Measurements from ENCODE around the gene RAPGEF2.
"Not testable (repeated sequence)": the region's sequence is repeated elsewhere in the genome, so short reads cannot be mapped to it uniquely, and the experiment has no call there.

The RAPGEF2 gene, protein sequence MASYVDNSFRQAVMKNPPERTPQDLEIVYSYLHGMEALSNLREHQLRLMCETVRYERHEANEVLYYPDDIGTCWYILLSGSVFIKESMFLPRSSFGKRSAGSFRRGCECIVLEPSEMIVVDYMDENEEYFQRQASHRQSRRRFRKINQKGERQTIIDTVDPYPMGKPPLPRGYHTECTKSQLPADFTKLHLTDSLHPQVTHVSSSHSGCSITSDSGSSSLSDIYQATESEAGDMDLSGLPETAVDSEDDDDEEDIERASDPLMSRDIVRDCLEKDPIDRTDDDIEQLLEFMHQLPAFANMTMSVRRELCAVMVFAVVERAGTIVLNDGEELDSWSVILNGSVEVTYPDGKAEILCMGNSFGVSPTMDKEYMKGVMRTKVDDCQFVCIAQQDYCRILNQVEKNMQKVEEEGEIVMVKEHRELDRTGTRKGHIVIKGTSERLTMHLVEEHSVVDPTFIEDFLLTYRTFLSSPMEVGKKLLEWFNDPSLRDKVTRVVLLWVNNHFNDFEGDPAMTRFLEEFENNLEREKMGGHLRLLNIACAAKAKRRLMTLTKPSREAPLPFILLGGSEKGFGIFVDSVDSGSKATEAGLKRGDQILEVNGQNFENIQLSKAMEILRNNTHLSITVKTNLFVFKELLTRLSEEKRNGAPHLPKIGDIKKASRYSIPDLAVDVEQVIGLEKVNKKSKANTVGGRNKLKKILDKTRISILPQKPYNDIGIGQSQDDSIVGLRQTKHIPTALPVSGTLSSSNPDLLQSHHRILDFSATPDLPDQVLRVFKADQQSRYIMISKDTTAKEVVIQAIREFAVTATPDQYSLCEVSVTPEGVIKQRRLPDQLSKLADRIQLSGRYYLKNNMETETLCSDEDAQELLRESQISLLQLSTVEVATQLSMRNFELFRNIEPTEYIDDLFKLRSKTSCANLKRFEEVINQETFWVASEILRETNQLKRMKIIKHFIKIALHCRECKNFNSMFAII (N-terminal part only)

DNA sequence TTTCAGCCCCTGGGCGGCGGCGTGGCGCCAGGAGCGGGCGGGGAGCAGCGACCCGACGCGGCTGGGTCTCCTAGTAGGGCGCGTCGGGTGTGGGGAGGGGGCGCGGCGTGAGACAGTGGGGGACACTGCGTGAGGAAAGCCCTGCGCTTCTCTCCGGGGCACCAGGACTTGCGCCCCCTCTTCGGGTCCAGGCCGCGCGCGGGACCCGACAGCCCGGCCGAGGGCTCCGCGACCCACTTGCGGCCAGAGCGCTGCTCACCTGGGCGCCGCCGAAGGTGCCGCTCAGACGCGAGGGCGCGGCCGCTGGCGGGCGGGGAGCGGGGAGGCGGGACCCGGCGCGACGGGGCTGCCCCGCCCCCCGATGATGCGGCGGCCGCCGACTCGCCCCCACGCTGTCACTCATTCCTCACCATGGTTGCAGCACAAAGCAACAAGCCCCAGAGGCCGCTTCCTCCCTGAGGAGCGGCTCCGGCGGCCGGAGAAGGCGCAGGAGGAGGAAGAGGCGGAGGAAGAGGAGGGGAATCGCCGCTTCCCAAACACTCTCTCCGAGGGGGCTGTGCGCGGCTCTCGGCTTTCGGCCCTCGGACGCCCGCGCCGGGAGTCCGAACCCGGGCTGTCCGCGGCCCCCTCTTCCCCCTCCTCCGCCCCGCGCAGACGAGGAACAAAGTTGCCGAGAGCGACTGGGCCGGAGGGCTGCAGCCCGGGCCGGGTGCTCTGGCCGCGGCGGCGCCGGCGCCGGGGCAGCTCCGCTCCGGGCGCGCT lies at the start of gene RAPGEF2:
TSS of gene RAPGEF2 (plus strand) at position 458 of the 762 bp plus-strand sequence. CDS start 1,084 bp downstream, outside the sequence.
- peak; percentile 77 for DNase-seq (ENCODE audit: low read depth)

DNA sequence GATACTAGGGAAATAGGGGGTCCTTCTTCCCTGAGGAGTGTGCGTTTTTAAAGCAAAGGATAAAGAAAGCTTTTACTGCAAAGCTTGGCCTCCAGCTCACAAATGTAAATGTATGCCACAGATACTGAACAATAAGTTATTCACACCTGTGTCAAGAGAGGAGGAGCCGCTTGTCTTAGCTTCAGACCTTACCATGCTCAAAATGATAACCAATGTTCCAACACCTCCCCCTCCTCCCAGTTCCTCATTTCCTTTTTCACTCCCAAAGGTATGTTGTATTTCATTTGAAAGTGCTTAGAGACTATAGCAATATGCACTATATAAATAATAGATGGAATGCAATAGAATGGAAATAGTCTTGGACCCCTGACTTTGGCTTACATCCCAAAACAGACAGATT lies 47.0 kb upstream of the RAPGEF2 start:
- no peak for DNase-seq (ENCODE audit: low read depth)

DNA sequence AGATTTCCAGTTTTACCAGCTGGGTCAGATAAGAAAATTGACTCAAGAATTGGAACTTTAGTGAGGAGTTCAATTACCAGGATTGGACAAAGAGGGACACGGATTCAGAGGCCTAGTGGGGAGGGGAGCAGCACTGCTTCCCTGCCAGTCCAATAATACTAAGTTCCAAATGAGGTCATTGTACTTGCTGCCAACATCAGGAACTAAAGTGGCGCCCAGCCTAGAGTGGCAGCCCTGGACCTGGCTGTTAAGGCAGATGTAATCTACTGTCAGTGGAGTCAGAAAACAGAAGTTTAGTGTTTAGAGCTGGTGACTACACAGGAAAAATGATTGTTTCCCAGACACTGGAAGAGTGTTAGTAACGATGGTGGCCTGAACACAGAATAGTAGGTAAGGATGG lies 42.7 kb upstream of the RAPGEF2 start:
- no peak for DNase-seq (ENCODE audit: low read depth)

DNA sequence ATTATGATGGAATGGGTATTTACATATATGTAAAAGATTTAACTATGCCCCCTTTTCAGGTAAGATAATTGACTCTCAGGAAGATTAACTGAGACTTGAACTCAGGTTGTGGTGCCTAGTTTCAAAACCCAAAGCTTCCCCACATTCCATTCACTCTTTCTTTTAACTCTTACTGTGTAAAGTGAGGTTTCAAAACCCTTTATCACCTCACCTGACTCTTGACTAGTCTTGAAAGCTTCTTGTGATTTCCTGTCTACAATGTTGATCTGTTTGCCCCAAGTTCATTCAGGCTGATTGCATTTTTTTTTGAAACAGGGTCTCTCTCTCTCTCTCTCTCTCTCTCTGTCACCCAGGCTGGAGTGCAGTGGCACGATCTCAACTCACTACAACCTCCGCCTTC lies 40.5 kb upstream of the RAPGEF2 start:
- no peak for DNase-seq (ENCODE audit: low read depth)

DNA sequence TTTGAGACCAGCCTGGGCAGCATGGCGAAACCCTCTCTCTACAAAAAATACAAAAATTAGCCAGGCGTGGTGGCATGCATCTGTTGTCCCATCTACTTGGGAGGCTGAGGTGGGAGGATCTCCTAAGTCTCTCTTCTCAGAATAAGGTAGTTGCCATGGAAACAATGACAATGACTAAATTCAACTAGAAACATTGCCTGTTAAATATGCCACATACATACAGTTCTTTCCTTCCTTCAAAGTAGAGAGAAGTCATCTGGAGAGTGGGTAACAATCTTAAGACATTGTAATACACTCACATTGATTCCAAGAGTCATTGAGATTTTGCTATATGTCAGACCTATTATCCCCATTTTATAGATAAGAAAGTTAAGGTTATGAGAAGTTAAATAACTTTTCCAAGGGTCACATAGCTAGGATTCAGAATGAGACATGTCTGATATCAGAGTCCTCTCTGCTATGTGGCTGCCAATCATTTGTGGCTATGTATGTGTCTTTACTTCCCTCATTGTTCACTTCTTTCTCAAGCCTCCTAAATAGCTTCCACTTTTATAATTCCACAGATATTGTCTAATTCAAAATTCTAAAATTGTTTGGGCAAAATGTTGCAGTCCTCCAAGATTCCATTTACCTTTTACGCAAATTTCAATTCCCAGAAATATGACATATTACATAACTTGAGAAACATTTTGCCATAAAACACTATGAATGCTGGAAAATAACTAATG lies 37.2 kb upstream of the RAPGEF2 start:
- no peak for DNase-seq (ENCODE audit: low read depth)

DNA sequence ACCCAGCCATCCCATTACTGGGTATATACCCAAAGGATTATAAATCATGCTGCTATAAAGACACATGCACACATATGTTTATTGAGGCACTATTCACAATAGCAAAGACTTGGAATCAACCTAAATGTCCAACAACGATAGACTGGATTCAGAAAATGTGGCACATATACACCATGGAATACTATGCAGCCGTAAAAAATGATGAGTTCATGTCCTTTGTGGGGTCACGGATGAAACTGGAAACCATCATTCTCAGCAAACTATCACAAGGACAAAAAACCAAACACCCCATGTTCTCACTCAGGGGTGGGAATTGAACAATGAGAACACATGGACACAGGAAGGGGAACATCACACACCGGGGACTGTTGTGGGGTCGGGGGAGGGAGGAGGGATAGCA lies 34.7 kb upstream of the RAPGEF2 start:
- DNase-seq (ENCODE audit: low read depth): not testable (repeated sequence)

DNA sequence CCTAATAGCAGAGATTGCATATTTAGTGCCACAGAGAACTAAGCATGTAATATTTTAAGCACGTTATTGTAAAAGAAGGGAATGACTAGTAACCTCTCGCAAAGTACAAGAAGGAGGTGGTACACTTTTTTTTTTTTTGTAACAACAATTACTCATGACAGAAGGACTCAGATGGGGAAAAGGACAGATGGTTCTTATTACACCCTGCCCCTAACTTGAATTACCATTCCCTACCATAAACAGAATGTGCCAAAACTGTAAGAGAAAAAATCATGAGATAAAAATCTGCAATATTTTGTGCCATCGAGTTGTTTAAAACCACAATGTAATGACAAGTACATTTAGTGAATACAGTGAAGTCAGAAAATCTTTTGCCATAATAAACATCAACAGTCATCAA lies 33.0 kb upstream of the RAPGEF2 start:
- no peak for DNase-seq (ENCODE audit: low read depth)

DNA sequence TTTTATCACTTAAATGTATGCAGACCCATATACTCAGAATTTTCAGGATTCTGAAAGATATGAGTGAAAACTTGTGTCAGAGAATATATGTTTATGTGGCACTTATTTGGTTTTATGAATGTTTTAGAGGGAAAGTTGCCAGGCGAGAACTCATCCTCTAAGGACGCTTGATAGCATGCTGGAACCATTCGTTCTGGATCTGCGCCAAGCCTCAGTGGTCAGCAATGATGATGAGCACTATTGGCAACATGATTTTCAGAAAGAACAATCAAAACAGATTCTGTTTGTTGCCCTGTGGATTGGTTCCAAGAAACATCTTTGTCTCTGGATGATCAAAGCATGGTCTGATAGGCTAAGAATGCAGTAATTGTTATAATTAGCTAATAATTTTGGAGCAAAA lies 32.1 kb upstream of the RAPGEF2 start:
- no peak for DNase-seq (ENCODE audit: low read depth)

DNA sequence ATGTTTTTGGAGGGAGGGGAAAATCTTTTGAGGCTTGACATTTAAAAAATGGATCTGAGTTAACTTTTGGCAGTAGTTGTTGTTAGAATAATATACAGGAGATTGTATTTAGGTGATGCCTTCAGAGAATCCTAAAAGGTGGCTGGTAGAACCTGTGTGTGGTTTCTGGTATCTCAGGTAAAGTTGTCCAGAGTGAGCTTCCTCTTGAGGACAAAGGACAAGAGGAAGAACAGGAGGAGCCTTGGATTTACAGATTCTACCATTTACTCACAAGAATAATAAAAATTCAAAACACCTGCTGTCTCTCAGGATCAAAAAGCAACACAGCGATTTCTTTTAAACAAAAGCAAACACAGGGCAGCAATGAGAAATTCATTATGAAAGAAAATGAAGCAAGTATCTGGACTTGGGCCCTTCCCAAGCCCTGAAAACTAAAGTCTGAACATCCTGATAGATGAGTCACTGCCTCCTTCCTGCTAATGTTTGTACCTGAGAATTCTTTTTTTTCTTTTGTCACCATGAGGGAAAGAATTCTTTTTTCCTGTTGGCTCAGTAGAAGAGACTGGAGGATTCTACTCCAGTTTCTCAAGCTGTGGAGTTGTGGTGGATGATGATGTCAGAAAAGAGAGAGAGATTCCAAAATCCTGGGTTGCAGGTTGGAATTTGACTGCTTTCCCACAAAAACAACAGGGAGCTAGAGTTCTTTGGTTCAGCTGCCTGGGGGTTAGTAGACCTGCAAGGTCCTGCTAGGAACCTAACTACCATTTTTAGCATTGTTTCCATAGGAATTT lies 31.5 kb upstream of the RAPGEF2 start:
- no peak for DNase-seq (ENCODE audit: low read depth)

DNA sequence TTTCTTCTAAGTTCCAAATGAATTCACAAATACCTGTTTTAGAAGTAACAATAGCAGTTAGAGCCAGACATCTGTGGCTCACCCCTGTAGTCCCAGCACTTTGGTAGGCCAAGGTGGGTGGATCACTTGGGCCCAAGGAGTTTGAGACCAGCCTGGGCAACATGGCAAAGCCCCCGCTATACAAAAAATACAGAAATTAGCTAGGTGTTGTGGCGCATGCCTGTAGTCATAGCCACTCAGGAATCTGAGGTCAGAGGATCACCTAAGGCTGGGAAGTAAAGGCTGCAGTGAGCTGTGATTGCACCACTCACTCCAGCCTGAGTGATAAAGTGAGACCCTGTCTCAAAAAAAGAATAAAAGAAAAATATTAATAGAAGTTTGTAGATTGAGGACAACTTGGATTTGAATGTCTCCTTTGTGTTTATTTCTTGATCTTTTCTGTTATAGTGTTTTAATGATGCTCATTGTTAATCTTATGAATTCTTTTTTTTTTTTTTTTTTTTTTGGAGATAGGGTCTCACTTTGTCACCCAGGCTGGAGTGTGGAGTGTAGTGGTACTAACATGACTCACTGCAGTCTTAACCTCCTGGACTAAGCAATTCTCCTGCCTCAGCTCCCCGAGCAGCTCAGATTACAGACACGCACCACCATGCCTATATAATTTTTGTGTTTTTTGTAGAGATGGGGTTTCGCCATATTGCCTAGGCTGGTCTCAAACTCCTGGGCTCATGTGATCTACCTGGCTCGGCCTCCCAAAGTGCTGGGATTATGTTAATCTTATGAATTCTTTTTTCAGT lies 30.7 kb upstream of the RAPGEF2 start:
- no peak for DNase-seq (ENCODE audit: low read depth)

DNA sequence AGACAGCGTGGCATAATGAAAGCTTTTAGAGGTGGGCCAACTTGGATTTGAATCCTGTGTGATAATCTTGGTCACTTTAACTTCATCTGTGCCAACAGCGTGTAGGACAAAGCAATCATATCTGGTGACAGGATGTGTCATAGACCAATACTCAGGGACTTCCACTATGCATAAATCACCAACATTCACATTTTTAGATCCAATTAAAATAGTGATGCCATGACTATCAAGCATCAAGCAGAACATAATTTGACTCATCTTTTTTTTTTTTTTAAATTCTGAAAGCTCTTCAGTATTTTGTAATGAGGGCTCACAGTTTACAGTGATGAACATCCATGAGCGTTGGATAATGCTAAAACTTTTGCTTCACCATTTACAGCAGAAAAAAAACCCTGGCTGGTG lies 27.3 kb upstream of the RAPGEF2 start:
- no peak for DNase-seq (ENCODE audit: low read depth)

DNA sequence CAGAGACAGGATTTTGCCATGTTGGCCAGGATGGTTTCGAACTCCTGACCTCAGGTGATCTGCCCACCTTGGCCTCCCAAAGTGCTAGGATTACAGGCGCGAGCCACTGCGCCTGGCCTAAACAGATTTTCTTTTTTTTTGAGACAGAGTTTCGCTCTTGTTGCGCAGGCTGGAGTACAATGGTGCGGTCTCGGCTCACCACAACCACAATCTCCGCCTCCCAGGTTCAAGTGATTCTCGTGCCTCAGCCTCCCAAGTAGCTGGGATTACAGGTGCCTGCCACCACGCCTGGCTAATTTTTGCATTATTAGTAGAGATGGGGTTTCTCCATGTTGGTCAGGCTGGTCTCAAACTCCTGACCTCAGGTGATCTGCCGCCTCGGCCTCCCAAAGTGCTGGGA lies 25.9 kb upstream of the RAPGEF2 start:
- not testable (repeated sequence) for DNase-seq (ENCODE audit: low read depth)

DNA sequence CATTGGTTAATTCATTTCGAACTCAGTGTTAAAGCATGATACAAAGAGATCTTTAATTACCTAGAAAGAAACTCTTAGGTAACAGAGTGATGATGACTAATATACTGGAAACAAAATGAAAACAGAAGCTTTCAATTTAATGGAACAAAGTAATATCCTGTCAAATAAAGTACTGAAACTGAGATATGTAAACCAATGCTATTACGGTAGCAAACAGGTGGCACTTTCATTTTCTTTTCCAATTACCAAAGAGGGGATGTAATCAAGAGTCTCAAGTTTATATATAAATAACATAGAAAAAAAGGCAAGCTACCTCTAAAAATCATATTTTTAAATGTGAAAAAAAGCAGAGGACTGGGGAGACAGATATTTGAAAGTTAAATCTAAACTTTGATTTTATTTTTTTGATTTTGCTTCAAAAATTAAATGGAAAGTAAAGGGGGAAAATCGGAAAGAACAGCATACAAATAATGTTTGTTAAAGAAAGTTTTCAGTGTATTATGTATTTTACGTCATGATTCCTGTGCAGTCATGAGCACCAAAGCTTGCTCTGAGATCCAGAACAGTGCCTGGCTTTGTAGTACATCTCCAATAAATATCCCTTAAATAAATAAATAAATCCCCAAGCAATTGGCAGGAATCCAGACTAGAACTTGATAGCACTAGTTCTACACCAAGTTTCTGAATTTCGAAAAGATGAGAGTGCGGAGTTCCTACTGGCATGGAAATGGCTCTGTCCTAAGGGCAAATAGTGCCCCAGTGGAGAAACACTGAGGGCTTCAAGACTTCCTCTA lies 25.0 kb upstream of the RAPGEF2 start:
- DNase-seq (ENCODE audit: low read depth): no peak

DNA sequence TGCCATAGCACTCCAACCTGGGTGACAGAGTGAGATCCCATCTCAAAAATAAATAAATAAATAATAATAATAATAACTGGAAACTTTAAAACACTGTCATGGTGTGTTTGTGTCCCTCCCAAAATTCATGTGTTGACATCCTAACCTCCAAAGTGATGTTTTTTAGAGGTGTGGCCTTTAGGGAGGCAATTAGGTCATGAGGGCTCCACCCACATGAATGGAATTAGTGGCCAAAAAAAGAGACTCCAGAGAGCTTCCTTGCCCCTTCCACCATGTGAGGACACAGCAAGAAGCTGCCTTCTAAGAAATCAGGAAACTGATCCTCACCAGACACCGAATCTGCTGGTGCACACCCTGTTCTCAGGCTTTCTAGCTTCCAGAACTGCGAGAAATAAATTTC lies 23.8 kb upstream of the RAPGEF2 start:
- DNase-seq (ENCODE audit: low read depth): no peak

DNA sequence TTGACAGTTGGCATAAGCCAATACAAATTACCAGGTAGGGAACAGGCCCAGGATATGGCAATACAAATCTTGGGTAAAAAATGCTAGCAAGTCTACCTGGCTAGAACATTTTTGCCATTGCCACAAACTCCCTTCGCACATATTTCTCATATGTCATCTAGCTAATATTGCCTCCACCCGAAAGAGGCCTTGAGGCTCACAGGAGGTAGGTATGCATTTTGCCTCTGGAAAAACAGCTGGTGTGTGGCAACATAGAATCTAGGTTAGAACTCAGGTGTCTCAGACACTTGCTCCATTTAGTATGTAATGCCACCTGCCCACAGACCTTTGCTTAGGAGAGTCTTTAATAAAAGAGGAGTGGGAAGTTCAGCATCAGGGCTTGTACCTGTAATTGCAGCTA lies 16.3 kb upstream of the RAPGEF2 start:
- no peak for DNase-seq (ENCODE audit: low read depth)

DNA sequence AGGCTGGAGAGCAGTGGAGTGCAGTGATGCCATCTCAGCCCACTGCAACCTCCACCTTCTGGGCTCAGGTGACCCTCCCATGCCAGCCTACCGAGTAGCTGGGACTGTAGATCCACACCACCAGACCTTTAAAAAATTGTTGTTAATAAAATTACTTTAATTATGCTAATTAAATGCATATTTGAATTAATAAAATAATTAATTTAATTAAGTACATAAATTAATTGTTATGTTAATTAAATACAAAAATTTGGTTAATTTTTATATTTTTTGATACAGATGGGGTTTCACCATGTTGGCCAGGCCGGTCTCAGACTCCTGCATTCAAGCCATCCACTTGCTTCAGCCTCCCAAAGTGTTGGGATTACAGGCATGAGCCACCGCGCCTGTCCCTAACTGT lies 12.6 kb upstream of the RAPGEF2 start:
- no peak for DNase-seq (ENCODE audit: low read depth)

DNA sequence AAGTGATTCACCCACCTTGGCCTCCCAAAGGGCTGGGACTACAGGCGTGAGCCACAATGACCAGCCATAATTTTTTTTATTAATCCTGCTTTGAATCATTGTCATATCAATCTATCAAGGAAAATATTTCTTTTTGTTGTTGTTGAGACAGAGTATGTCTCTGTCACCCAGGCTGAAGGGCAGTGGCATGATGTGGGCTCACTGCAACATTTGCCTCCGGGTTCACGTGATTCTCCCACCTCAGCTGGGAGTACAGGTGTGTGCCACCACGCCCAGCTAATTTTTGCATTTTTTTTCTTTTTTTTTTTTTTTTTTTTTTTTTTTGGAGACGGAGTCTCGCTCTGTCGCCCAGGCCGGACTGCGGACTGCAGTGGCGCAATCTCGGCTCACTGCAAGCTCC lies 8.7 kb upstream of the RAPGEF2 start:
- DNase-seq (ENCODE audit: low read depth): not testable (repeated sequence)

DNA sequence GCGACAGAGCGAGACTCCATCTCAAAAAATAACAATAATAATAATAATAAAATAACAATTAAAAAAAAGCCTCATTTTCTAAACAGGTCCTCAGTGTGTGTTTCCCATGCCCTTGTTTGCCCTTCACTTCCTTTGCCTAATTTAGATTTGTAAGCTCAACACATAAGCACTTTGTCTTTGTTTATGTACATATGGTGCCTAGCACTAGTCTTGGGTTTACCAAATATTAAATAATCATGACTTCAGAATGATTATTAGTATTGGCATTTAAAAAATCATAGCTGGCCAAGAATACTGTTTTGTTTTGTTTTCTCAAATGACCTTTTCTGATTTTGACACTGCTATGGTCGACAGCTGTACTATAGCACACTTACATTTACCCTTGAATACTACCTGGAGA lies 6.4 kb upstream of the RAPGEF2 start:
- DNase-seq (ENCODE audit: low read depth): no peak

DNA sequence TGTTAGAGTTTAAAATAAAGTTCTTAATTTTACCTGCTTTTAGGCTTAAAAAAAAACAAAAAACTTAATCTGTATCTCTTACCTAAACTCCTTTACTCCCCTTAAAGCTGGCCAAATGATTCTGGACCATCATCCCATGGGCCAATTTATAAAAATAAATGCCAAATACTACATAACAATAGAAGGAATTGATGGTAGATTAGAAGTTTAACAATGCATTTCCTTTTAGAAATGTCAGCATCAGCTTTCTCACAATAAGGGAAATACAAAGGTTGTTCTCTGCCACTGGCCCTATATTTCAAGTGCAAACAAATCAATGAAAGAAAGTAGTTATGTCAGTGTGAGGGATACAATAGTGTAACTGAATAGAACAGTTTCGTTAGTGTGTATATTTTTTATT lies 5.7 kb upstream of the RAPGEF2 start:
- no peak for DNase-seq (ENCODE audit: low read depth)

All from stimulated activated CD8-positive, alpha-beta memory T cell treated with anti-CD3 and anti-CD28 coated beads, Interleukin-12 subunit alpha, Interleukin-12 subunit beta, amount 100 ng/mL, for 4 hours (primary cell).